Retinal pigment epithelial cell (primary cell): ENCODE data around the gene OMA1.
A peak's percentile ranks its signal among the peaks of the same experiment; 100 is the strongest.

Experiments used
- DNase-seq: peaks from one replicate; pipeline ENCODE4 v3.0.0-alpha.2; 2010; ENCODE audit warnings: low read depth
- H3K4me3 ChIP-seq: 2 replicates; pipeline ENCODE4 v1.5.1; 2011; ENCODE audit warnings: mild to moderate bottlenecking, low read length, control low read depth, moderate library complexity
- CTCF ChIP-seq: conservative IDR thresholded peaks from 2 replicates; pipeline ENCODE4 v1.5.1; 2011; ENCODE audit warnings: low read depth, low read length, control low read depth, inconsistent platforms

Gene OMA1

GRCh38 chr1:58465176-58465575, 81.3 kb downstream of the OMA1 start:
- no peak for TF ChIP-seq CTCF
- no peak for DNase-seq
- H3K4me3 ChIP-seq: no peak overlapping the region

GRCh38 chr1:58460469-58460868, 86.1 kb downstream of the OMA1 start:
- DNase-seq: no peak
- no peak overlapping the region for H3K4me3 ChIP-seq
- no peak for TF ChIP-seq CTCF

- no peak for TF ChIP-seq CTCF
- no peak overlapping the region for H3K4me3 ChIP-seq
- no peak for DNase-seq
Observed at GRCh38 chr1:58459911-58460310, 86.6 kb downstream of the OMA1 start.

- no peak for TF ChIP-seq CTCF
- DNase-seq: no peak
- H3K4me3 ChIP-seq: no peak overlapping the region
Observed at GRCh38 chr1:58457023-58457635, 89.4 kb downstream of the OMA1 start.

GRCh38 chr1:58456470-58456869, 90.1 kb downstream of the OMA1 start:
- H3K4me3 ChIP-seq: no peak overlapping the region
- DNase-seq: peak; percentile 23
- TF ChIP-seq CTCF: no peak

GRCh38 chr1:58454807-58455206, 91.7 kb downstream of the OMA1 start:
- no peak for DNase-seq
- no peak overlapping the region for H3K4me3 ChIP-seq
- TF ChIP-seq CTCF: no peak

GRCh38 chr1:58454385-58454784, 92.1 kb downstream of the OMA1 start:
- H3K4me3 ChIP-seq: no peak overlapping the region
- no peak for TF ChIP-seq CTCF
- DNase-seq: no peak
